Stimulated activated CD8-positive, alpha-beta memory T cell treated with anti-CD3 and anti-CD28 coated beads, Interleukin-12 subunit alpha, Interleukin-12 subunit beta, amount 100 ng/mL, for 4 hours (primary cell): ENCODE results near the gene TMEM150C.
"Not testable (repeated sequence)": the region's sequence is repeated elsewhere in the genome, so short reads cannot be mapped to it uniquely, and the experiment has no call there.

Source experiments
- DNase-seq: peaks from one replicate; pipeline ENCODE4 v3.0.0-alpha.2; 2020; ENCODE audit warnings: low read depth

TMEM150C gene

DNA sequence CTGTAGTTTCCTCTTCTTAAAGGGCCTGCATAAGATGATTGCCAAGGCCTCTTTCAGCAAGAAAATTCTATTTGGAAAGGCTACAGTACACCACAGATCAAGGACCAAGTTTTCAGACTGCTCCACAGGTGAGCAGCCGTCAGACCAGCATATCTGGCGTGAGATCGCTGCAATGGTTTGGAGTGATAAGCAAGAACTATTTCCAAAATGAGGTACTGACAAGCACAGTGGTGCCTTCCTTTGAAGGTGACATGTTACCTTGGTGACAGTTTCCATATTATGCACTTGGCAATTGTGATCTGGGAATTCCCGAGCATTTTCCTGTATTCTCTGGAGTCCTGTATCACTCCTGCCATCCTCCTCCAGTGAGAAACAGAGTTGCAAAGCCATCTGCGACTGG lies 7.3 kb upstream of the TMEM150C start:
- DNase-seq = no peak

DNA sequence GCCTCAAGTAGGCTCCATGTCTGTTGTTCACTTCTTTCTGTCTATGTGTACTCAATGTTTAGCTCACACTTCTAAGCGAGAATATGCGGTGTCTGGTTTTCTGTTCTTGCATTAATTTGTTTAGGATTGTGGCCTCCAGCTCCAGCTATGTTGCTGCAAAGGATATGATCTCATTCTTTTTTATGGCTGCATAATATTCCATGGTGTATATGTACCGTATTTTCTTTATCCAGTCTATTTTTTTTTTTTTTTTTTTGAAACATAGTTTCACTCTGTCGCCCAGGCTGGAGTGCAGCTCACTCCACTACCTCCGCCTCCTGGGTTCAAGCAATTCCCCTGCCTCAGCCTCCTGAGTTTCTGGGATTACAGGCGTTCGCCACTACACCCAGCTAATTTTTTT lies 5.7 kb upstream of the TMEM150C start:
- DNase-seq = no peak

DNA sequence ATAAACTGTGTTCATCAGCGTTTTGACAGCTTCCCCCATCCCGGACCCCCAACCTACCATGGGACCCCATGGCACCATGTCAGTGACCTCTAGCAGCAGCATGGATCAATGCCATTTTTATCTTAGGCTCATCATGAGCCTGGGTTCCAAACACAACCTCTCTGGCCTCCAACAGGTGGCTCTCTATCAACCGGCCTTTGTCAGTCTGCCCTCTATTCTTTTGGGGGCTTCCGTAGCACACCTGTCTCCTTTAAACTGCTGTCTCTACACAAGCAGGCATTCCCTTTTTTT lies 721 bp upstream of the TMEM150C start:
- DNase-seq = no peak

DNA sequence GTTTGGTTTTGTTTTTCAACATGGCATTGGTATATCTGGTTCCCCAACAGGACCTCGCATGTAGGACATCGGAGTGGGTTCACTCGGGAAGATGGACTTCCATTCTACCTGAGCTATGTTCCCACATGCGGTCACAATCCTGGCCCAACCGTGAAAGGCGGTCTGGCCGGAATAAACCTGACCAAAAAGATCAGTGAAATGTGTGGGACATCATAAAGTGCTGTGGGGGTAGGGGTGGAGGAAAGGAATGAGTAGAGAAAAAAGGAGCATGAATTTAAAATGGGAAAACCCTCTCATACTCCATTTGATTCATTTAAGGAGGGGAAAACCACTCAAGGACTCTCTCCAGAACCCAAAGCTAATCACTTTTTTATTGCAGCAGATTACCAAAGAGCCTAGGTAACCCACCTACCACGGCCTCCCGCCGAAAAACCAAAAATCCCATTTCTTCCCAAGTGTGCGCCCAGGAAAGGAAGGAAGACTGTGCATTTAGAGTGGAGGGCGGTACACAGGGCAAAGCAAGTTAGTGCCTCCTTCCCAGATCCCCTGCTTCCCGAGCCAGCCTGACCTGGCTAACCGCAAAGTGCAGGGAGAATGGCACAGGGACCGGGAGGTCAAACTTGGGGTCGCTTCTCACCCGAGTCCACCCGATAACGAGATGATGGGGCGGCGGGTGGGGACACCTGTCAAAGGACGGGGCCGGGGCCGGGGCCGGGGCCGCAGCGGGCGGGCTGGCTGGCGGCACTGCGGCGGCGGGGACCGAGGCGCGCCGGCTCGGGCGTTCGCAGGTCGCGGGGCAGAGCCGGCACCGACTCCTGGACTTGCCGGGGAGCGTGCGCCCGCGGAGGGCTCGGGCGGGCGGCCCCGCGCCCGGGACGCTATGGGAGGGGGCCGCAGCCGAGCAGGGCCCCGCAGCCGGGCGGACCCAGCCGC lies 669 bp downstream of the TMEM150C start:
- DNase-seq = no peak

DNA sequence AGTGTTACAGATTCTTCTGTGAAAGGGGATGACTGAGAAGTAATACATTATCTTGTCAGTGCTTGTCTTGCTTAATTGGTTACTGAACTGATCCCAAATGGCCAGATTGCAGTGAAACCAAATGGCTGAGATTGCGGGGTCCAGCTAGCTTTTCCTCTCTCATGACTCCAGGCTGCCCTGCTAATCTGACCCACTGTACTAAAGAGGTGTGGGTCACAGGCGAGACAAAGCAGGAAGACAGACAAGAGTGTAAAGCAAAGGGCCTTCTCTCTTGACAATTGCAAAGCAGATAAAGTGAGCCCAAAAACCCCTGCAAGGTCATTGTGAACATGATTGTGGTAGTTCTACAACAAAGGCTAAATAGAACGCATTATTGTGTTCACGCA lies 2.1 kb downstream of the TMEM150C start:
- no peak for DNase-seq

DNA sequence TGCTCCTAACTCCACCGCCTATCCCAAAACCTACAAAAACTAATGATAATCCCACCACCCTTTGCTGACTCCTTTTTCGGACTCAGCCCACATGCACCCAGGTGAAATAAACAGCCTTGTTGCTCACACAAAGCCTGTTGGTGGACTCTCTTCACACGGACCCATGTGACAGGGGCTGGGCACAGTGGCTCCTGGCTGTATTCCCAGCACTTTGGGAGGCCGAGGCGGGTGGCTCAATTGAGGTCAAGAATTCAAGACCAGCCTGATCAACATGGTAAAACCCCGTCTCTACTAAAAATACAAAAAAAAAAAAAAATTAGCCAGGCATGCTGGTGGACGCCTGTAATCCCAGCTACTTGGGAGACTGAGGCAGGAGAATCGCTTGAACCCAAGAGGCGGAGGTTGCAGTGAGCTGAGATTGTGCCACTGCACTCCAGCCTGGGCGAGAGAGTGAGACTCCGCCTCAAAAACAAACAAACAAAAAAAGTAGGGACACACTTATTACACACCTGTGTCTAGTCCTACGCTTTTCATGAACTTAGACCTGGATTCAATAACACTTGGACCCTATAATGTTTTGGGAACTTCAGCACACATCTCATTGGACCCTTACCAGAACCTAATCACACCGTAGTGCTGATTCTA lies 2.6 kb downstream of the TMEM150C start:
- not testable (repeated sequence) for DNase-seq

DNA sequence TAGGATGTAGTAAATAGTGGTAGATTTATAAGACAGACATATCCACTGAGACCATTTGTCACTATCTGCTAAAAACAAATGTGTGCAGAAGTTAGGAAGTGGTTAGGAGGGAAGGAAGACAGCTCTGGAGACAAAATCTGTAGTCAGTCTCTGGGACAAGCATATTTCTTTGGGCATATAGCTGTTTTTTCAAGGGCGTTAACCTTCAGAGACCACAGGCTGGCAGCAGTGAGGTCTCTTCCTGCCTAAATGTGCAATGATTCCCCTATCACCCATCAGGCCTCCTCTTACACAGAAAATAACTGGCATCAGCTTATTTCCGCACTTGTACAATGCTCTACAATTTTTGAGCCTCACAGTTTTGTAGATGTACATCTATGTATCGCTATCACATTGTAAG lies 6.5 kb downstream of the TMEM150C start:
- DNase-seq = no peak

DNA sequence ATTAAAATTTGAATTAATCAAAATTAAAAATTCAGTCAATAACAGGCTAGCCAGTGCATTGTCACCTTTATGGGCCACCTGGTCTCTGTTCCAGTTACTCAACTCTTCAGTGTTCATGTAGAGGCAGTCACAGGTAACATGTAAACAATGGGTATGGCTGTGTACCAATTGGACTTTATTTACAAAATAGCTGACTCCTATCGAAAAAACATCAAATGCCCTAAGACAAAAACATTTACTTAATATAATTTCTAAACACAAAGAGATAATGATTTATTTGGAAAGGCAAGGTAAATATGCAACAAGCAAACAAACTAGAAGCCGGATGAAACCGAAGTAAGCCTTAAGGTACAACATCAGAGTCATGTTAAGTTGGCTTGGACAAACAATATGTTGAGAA lies 8.8 kb downstream of the TMEM150C start:
- no peak for DNase-seq

DNA sequence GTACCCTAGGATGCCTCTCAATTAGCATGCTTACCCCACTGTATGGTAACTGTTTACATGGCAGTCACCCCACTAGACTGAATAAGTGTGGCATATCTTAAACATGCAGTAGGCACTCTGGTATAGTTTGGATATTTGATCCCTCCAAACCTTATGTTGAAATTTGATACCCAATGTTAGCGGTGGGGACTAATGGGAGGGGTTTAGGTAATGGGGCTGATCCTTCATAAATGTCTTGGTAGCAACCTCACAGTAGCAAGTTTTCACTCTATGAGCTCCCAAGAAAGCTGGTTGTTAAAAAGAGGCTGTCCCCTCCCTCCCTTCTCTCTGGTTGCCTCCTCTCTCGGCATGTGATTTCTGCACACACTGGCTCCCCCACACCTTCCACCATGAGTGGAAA lies 10.1 kb downstream of the TMEM150C start:
- DNase-seq = no peak

DNA sequence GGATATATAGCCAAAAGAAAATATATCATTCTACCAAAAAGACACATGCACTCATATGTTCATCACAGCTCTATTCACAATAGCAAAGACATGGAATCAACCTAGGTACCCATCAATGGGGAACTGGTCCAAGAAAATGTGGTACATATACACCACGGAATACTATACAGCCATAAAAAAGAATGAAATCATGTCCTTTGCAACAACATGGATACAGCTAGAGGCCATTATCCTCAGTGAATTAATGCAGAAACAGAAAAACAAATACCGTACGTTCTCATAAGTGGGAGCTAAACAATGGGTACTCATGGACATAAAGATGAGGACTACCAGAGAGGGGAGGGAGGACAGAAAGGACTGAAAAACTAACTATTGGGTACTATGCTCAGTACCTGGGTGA lies 13.9 kb downstream of the TMEM150C start:
- DNase-seq = not testable (repeated sequence)

DNA sequence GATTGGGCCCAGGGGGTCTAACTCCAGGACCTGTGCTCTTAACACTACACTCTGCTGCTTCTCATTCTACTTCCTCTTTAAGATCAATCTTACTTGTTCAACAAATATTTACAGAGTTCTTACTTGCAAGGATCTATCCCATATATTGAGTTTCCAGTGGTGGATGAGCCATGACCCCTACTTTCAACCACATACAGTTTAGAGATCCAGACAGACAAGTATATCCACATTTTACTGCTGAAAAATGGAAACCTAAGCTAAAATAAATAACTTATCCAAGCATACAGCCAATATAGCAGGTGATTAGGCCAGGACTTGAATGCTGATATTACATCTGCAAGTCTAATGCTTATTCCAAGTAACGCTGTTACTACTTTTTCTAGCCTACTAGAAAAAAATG lies 18.7 kb downstream of the TMEM150C start:
- no peak for DNase-seq

DNA sequence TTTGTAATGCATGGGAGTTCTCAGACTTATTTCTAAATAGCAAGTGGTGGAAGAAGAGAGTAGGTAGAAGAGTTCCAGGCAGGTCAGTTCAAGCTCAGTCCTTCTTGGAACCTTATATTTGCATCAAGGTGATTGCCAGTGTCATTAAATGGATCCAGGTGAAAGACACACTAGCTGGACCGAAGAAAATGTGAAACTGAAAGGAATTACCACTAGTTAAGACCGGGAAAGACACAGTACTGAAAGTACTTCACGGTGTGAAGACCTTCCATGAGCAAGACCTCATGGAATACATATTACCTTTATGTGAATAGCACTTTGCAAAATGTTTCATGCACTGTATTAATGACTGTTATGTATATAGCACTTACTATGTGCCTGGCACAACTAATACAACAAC lies 19.1 kb downstream of the TMEM150C start:
- no peak for DNase-seq

DNA sequence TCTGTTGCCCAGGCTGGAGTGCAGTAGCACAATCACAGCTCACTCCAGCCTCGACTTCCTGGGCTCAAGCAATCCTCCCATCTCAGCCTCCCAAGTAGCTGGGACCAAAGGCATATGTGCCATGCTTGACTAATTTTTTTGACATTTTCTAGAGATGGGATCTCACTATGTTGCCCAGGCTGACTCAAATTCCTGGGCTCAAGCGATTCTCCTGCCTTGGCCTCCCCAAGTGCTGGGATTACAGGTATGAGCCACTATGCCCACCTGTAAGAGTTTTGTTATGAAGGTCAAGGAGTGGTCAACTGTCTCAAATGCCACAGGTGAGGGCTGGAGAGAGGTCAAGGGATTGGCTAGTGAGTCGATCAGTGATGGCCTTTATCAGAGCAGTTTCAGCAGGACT lies 32.5 kb downstream of the TMEM150C start:
- DNase-seq = no peak

DNA sequence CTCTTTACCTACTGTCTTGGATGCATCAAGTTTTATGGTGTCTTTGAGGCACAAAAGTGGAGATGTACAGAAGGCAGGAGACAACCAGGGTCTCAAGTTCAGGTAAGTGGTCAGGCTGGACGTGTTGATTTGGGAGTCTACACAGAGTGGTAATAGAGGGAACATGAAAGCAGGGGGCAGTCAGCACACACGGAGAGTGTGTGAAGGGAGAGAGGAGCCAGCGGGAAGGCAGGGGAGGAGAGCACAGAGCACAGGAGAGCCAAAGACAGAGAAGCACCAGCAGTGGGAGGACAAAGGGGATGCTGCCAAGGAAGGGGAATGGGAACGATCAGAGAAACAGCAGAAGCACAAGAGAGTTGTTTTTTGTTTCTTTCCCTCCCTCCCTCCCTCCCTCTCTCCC lies 32.9 kb downstream of the TMEM150C start:
- no peak for DNase-seq

DNA sequence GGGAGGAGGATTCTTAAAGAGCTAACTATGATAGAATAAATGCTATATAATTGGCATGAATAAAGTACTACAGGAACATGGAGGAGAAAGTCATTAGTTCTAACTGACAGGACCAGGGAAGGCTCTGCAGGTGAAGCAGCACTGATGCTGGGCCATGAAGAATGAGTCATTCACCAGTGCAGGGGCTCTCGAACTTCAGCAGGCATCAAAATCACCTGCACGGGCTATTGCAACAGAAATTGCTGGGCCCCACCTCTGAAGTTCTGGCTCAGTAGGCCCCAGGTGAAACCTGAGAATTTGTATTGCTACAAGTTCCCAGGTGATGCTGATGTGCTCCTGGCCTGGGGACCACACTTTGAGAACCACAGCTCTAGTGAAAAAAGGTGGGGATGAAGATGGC lies 33.7 kb downstream of the TMEM150C start:
- DNase-seq = no peak

DNA sequence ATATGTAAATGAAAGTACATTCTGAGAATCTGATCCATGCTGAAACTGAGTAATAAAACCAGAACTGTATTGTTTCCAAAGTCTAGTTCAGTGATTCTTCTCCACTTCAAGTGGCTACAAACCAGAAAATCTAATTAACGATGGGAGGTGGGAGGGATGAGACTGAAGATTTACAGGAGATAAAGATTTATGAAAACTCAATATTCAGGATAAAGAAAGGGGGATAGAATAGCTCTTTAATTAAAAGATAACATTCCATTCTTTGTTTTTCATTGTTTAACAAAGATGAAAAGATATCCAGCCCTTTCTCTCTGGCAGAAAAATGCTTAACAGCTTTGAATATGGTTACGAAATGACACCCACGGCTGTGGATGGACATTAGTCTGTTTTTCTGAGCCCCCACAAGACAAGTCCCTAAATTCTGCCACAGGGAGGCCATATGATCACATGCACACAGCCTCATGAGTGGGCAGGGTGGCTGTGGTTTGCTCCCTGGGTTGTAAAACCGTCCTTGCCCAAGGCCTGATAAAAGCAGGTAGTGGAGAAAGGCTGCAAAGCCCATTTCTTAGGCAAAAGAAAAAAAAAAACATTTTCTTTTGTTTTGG lies 36.4 kb downstream of the TMEM150C start:
- no peak for DNase-seq

DNA sequence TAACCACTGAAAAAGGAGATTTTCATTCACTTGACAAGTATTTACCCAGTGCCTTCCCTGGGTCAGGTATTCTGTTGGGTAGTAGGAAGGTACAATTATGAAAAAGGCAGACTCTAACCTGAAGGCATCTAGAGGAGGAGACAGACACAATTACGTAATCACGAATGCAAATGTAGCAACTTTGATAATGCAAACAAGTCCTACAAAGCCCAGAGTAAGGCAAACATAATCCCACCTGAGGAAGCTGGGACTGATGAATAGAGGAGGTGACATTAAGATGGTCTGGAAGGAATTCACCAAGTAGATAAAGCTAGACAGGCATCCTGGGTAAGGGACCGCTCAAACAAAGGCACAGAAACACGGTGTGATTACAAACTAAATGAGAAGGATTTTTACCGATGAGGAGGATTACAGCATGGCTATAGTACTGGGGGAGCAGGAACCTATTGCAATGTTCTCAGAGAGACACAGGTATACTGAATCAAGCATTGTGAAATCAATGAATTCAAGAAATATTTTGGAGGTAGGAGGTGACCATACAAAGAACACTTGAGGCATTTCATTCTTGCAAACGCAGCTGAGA lies 37.1 kb downstream of the TMEM150C start:
- no peak for DNase-seq

DNA sequence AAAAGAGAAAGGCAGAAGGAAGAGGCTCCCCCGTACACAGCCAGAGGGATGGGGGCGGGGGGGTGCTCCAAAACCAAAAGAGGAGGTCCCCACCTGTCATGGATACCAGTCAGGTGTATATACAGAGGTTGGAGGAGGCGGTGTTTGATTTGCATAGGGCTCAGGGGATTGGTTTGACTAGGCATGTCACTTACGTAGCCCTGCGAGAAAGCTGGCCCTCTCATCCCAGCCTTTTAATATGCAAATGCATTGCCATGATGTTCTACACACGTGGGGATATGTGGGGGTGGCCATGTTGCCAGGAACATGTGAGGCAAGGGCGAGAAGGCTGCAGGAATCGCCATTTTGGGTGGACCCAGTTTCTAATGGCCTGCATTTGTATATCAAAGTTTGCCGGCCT lies 38.6 kb downstream of the TMEM150C start:
- DNase-seq = no peak

DNA sequence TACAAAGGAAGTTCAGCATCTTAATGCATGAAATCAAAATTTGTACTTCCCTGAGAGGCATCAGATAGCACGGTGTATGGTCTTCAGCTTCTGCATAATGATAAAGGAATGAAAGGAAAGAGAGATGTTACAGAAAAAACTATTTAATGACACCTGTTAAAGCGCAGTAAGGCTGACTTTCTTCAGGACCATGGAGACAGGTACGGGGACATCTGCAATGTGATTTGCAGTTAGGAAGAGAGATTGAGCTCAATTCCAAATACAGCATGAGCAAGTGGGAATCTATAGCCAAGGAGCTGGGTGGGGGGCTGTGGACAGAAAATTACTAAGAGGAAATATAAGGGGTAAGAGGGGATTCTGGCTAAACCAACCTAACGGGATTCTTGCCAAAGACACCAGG lies 39.3 kb downstream of the TMEM150C start:
- no peak for DNase-seq

DNA sequence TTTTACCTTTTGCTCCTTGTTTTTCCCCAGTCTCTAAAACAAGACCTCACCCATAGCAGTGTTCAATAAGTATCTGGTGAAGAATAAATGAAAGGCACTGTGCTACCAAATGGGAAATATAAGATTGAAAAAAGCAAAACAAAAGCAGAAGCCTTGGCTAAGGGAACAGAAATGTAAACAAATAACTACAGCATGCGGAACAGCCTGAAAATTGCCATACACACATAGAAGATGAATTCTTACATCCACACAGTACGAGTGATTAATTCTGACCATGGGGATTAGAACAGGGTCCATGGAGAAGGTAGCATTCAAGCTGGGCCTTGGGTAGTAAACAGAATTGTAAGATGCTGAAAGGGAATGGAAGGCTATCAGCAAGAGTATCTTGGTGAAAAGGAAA lies 40.5 kb downstream of the TMEM150C start:
- no peak for DNase-seq

DNA sequence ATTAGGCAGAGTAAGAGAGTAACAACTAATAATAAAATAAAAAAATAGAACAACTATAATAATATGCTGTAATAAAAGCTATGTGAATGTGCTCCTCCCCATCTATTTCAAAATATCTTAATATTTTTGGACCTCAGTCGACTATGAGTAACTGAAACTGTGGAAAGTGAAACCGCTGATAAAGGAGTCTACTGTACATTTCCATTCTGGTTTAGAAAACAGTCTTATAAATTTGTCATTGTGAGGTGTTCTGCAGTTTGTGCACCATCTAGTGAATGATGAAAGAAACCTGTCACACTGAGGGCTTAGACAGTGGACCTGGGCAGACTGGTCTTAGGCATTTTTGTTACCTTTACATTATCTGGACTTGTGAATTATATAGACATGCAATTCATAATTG lies 42.0 kb downstream of the TMEM150C start:
- no peak for DNase-seq

DNA sequence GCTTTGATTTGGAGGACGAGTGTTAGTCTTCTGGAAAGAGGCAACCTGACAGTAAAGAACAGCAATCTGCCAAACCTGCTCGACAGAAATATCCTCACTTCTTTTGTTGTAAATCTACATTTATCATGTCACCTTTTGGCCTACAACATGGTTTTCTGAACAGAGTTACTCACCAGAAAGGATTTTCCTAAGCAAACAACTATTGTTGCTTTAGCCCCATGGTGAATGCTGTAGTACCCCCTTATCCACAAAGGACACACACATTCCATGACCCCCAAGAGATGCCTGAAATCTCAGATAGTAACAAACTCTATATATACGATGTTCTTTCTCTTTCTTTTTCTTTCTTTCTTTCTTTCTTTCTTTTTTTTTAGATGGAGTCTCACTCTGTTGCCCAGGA lies 42.7 kb downstream of the TMEM150C start:
- DNase-seq = no peak

DNA sequence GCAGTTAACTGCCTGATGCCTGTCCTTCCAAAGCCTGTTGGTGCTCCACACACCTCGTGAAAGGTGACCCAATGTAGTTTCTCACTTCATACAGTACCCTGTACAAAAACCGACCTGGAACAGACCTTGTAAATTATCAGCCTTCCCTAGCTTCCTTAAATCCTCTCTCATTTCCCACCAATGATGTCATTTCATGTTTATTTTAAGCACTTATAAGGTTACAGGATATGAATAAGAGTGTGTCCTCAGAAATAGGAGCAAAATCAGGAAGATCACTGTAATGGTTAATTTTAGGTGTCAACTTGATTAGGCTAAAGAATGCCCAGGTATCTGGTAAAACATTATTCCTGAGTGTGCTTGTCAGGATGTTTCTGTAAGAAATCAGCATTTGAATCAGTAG lies 44.7 kb downstream of the TMEM150C start:
- DNase-seq = no peak
